Measurements from ENCODE around the gene KLF9.

Gene KLF9

GRCh38 chr9:70421272-70422180 lies 7.1 kb upstream of the KLF9 start:
- no peak for DNase-seq

GRCh38 chr9:70420441-70421271 lies 6.2 kb upstream of the KLF9 start:
- DNase-seq: peak; percentile 71

- DNase-seq: peak; percentile 84
Observed at GRCh38 chr9:70419556-70420440, 5.3 kb upstream of the KLF9 start.

GRCh38 chr9:70418822-70419555 lies 4.5 kb upstream of the KLF9 start:
- DNase-seq: peak; percentile 77

GRCh38 chr9:70415476-70415875 lies 1.0 kb upstream of the KLF9 start:
- DNase-seq: no peak

- no peak for DNase-seq
Observed at GRCh38 chr9:70415041-70415440, 584 bp upstream of the KLF9 start.

- no peak for DNase-seq
Observed at GRCh38 chr9:70413464-70413798, 1.0 kb downstream of the KLF9 start.

GRCh38 chr9:70412832-70413463 lies 1.5 kb downstream of the KLF9 start:
- DNase-seq: peak; percentile 24

- peak; percentile 33 for DNase-seq
Observed at GRCh38 chr9:70411930-70412831, 2.3 kb downstream of the KLF9 start.

GRCh38 chr9:70411121-70411929 lies 3.1 kb downstream of the KLF9 start:
- peak; percentile 10 for DNase-seq

GRCh38 chr9:70410368-70410767 lies 4.1 kb downstream of the KLF9 start:
- no peak for DNase-seq

- no peak for DNase-seq
Observed at GRCh38 chr9:70409800-70410199, 4.7 kb downstream of the KLF9 start.

- no peak for DNase-seq
Observed at GRCh38 chr9:70409280-70409679, 5.2 kb downstream of the KLF9 start.

- no peak for DNase-seq
Observed at GRCh38 chr9:70408393-70409040, 5.9 kb downstream of the KLF9 start.

GRCh38 chr9:70407081-70407503 lies 7.4 kb downstream of the KLF9 start:
- no peak for DNase-seq

- no peak for DNase-seq
Observed at GRCh38 chr9:70406434-70406862, 8.0 kb downstream of the KLF9 start.

GRCh38 chr9:70405808-70406433 lies 8.5 kb downstream of the KLF9 start:
- DNase-seq: no peak

- no peak for DNase-seq
Observed at GRCh38 chr9:70404261-70404660, 10.2 kb downstream of the KLF9 start.

- no peak for DNase-seq
Observed at GRCh38 chr9:70403618-70404025, 10.8 kb downstream of the KLF9 start.
